Neuronal stem cell (in vitro differentiated cells): ENCODE results near the gene COMMD1.

Experiments used
- DNase-seq: peaks from one replicate; pipeline ENCODE4 v3.0.0-alpha.2; 2013; ENCODE audit warnings: low spot score
- H2AFZ ChIP-seq: one replicate; pipeline ENCODE4 v1.6.1; 2013; ENCODE audit warnings: mild to moderate bottlenecking, low read length, inconsistent platforms
- H2AK5ac ChIP-seq: 2 replicates; pipeline ENCODE4 v1.6.1; 2013; ENCODE audit warnings: low read depth, mild to moderate bottlenecking, inconsistent platforms, low read length, moderate library complexity, mixed read lengths
- H2BK120ac ChIP-seq: 2 replicates; pipeline ENCODE4 v1.6.1; 2013; ENCODE audit warnings: low read depth, mild to moderate bottlenecking, inconsistent platforms, low read length, moderate library complexity, mixed read lengths
- H2BK12ac ChIP-seq: one replicate; pipeline ENCODE4 v1.6.1; 2013; ENCODE audit warnings: low read length, inconsistent platforms
- H2BK15ac ChIP-seq: 2 replicates; pipeline ENCODE4 v1.6.1; 2013; ENCODE audit warnings: mild to moderate bottlenecking, low read length, inconsistent platforms, mixed read lengths
- H2BK5ac ChIP-seq: one replicate; pipeline ENCODE4 v1.6.1; 2013; ENCODE audit warnings: inconsistent platforms, mild to moderate bottlenecking, low read length, moderate library complexity
- H3K14ac ChIP-seq: one replicate; pipeline ENCODE4 v1.6.1; 2013; ENCODE audit warnings: low read length, inconsistent platforms
- H3K18ac ChIP-seq: 2 replicates; pipeline ENCODE4 v1.6.1; 2013; ENCODE audit warnings: low read length, inconsistent platforms
- H3K23ac ChIP-seq: 2 replicates; pipeline ENCODE4 v1.6.1; 2013; ENCODE audit warnings: low read depth, mild to moderate bottlenecking, mixed read lengths, low read length, inconsistent platforms; ENCODE audit not compliant: poor library complexity
- H3K27ac ChIP-seq: replicated peaks from 3 replicates; pipeline ENCODE4 v1.5.1; 2013; ENCODE audit warnings: low read length, inconsistent platforms
- H3K27me3 ChIP-seq, 3 experiments: 2 replicates each; pipeline ENCODE4 v1.6.1; 2013; ENCODE audit warnings: low read length in 3 of 3, mild to moderate bottlenecking in 2 of 3, inconsistent platforms in 1 of 3, low read depth in 1 of 3, mixed read lengths in 1 of 3, moderate library complexity in 1 of 3; ENCODE audit not compliant: control insufficient read depth in 3 of 3, insufficient read depth in 3 of 3
- H3K36me3 ChIP-seq, 2 donors: replicated peaks in 1 of 2; 2 replicates each; pipeline ENCODE4 v1.6.1; 2013; ENCODE audit warnings: low read length in 2 of 2; ENCODE audit not compliant: control insufficient read depth in 2 of 2, insufficient read depth in 2 of 2
- H3K4ac ChIP-seq: 2 replicates; pipeline ENCODE4 v1.6.1; 2013; ENCODE audit warnings: inconsistent platforms, mild to moderate bottlenecking, low read length, moderate library complexity
- H3K4me1 ChIP-seq, 2 donors: 1 replicate in 1 of 2; 2 replicates in 1 of 2; pipeline ENCODE4 v1.6.1; 2013; ENCODE audit warnings: low read length in 2 of 2, low read depth in 1 of 2; ENCODE audit not compliant: control insufficient read depth in 2 of 2, insufficient read depth in 1 of 2
- H3K4me2 ChIP-seq: one replicate; pipeline ENCODE4 v1.6.1; 2013; ENCODE audit warnings: mild to moderate bottlenecking, low read length, inconsistent platforms; ENCODE audit not compliant: insufficient read depth, poor library complexity, severe bottlenecking
- H3K4me3 ChIP-seq, 2 donors: 2 replicates each; pipeline ENCODE4 v1.5.1; 2013; ENCODE audit warnings: low read length in 2 of 2, mild to moderate bottlenecking in 2 of 2, inconsistent platforms in 1 of 2, moderate library complexity in 1 of 2
- H3K79me1 ChIP-seq: one replicate; pipeline ENCODE4 v1.6.1; 2013; ENCODE audit warnings: low read depth, mild to moderate bottlenecking, inconsistent platforms, low read length, moderate library complexity
- H3K9ac ChIP-seq: one replicate; pipeline ENCODE4 v1.6.1; 2013; ENCODE audit warnings: mild to moderate bottlenecking, low read depth, low read length, inconsistent platforms; ENCODE audit not compliant: poor library complexity
- H3K9me3 ChIP-seq, 2 donors: replicated peaks in 1 of 2; 2 replicates each; pipeline versions ENCODE3 to v1.6.1; 2013; ENCODE audit warnings: low read length in 2 of 2, mild to moderate bottlenecking in 2 of 2, inconsistent platforms in 1 of 2, low read depth in 1 of 2, mixed read lengths in 1 of 2, moderate library complexity in 1 of 2; ENCODE audit not compliant: control insufficient read depth in 2 of 2, insufficient read depth in 1 of 2
- H4K8ac ChIP-seq: one replicate; pipeline ENCODE4 v1.6.1; 2013; ENCODE audit warnings: low read depth, mild to moderate bottlenecking, inconsistent platforms, low read length, moderate library complexity
- H4K91ac ChIP-seq: one replicate; pipeline ENCODE4 v1.6.1; 2013; ENCODE audit warnings: low read length, low read depth, mild to moderate bottlenecking, inconsistent platforms; ENCODE audit not compliant: poor library complexity
- WGBS, 2 donors: extraction: QIAGEN DNeasy Blood & Tissue Kit; methylation state at CpG; one replicate each; pipeline ENCODE4 v1.1.7; 2013; ENCODE audit warnings: missing lambda C conversion rate in 2 of 2, mixed read lengths in 1 of 2; ENCODE audit not compliant: insufficient read length in 2 of 2, insufficient replicate concordance in 1 of 2; ENCODE audit errors: extremely low coverage in 2 of 2; 5-methylcytosine and 5-hydroxymethylcytosine counted together

COMMD1 gene

DNA sequence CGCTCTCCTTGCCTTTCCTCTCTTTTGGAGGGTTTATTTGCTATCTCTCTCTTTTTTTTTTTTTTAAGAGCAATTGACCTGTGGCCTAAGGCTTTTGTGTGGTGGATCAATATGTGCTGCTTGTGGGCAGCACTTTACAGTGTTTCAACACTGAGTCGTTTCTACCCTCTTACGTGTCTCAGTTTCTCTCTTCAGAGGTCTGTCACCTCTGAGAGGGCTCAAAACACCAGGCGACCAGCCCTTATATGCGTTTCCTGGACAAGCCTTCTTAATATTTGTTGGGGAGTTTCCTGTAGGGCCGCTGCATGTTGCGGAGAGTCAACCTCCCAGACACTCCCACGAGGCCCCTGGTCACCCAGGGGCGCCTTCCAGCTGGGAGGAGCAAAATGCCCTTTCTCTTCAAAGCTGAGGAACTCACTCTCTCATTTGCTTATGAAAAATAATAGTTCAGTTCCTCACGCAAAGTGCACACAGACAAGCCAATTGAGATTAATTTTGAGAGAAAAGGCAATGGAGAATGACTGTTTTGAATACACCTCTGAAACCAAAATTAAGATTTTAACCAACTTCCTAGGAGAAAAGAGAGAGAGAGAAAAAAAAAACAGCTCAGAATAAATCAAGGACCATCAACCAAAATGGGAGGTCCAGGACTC, 194.2 kb downstream of the COMMD1 start:
- Histone ChIP-seq H3K18ac (no peak overlapping the region), H3K27ac (no peak overlapping the region), H3K4me2 (no peak overlapping the region), H3K4me1 (peaks cover 2 to 12% of the 10 kb centered on the region in 2 donors), H3K14ac (no peak overlapping the region), H3K36me3 (no peaks in the 10 kb centered on the region), H2AK5ac (no peak overlapping the region), H3K79me1 (no peaks in the 10 kb centered on the region), H4K91ac (no peak overlapping the region), H3K9ac (no peak overlapping the region), H3K23ac (no peak overlapping the region), H2BK12ac (no peak overlapping the region), H2BK5ac (no peak overlapping the region), H2BK15ac (no peak overlapping the region), H4K8ac (no peak overlapping the region), H3K27me3 (no peaks in the 10 kb centered on the region), H2BK120ac (no peak overlapping the region), H2AFZ (no peak overlapping the region), H3K4me3 (no peak overlapping the region), H3K4ac (no peak overlapping the region), H3K9me3 (no peaks in the 10 kb centered on the region)
- no peak for DNase-seq
- no CpG with 5 or more reads among the region's 10 CpGs for WGBS, 2 donors

DNA sequence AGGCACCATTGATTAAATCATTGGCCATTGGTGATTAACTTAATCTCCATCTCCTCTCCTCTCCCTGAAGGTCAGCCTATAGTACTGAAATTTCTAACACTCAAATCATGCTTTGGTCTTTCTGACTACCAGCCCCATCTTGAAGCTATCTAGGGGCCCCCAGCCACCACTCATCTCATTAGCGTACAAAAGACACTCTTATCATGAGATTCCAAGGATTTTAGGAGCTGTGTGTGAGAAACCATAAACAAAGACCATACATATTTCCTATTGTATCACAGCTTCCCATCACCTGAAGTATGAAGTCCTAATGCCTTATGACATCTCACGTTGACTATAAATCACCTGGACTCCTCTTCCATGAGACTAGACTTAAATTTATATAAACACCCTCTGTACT, 196.4 kb downstream of the COMMD1 start:
- H3K4me3 ChIP-seq: no peak overlapping the region
- H3K79me1 ChIP-seq: no peaks in the 10 kb centered on the region
- no peak overlapping the region for H3K9ac ChIP-seq
- WGBS, 2 donors: no CpG with 5 or more reads among the region's 2 CpGs
- H3K23ac ChIP-seq: no peak overlapping the region
- H3K36me3 ChIP-seq: no peaks in the 10 kb centered on the region
- no peak overlapping the region for H2AFZ ChIP-seq
- H3K14ac ChIP-seq: no peak overlapping the region
- H4K8ac ChIP-seq: no peak overlapping the region
- DNase-seq: no peak
- no peak overlapping the region for H2BK120ac ChIP-seq
- no peak overlapping the region for H3K18ac ChIP-seq
- H2BK12ac ChIP-seq: no peak overlapping the region
- no peak overlapping the region for H2AK5ac ChIP-seq
- H3K27ac ChIP-seq: no peak overlapping the region
- no peak overlapping the region for H2BK5ac ChIP-seq
- H3K4me2 ChIP-seq: no peak overlapping the region
- H3K4ac ChIP-seq: no peak overlapping the region
- peaks cover 2 to 12% of the 10 kb centered on the region in 2 donors for H3K4me1 ChIP-seq
- no peaks in the 10 kb centered on the region for H3K9me3 ChIP-seq
- no peak overlapping the region for H4K91ac ChIP-seq
- no peaks in the 10 kb centered on the region for H3K27me3 ChIP-seq
- H2BK15ac ChIP-seq: no peak overlapping the region

DNA sequence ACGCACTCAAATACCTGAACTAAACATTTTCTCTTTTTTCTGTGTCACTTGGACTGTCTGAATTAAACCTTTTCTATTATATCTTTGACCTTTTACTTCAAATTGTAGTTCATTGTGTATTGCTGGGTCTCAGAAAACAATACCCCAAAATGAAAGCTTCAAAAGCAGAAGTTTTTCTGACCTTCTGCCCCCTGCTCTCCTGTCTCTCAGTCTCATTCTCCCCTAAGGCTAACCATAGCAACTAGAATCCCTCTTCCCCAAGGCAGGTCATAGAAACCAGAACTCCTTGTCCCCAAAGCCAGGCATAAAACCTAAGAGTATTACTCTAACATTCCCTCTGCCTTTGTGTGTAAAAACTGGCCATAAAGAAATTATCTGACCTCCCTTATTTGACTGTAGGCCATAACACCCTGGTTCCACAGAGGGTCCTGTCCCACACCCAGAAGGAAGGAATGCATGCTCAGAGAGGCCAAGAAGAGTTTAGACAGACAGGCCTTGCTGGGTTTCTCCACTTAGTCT, 197.0 kb downstream of the COMMD1 start:
- no peaks in the 10 kb centered on the region for H3K27me3 ChIP-seq
- no CpG with 5 or more reads among the region's 1 CpG for WGBS, 2 donors
- no peak overlapping the region for H3K23ac ChIP-seq

DNA sequence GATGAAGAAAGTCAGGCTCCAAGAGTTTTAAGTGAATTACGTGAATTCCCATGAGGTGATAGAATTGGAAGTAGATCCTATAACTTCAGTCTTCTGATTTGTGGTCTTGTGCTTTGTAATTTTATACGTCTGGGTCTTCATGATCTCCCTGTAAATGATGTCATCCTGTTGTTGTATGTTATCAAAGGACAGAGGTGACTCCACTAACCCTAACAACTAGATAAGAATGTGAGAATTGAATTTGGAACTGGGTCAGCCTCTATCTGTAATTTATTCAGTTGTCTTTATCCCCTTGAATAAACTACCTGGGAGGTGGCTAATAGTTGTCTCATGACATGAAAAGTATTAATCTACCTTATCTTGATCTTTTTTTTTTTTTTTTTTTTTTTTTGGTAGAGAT, 204.1 kb downstream of the COMMD1 start:
- no peaks in the 10 kb centered on the region for H3K36me3 ChIP-seq
- no peak overlapping the region for H3K4me3 ChIP-seq
- H3K14ac ChIP-seq: no peak overlapping the region
- H2BK15ac ChIP-seq: no peak overlapping the region
- H3K27ac ChIP-seq: no peak overlapping the region
- WGBS, 2 donors: no CpG with 5 or more reads among the region's 2 CpGs
- no peak overlapping the region for H2BK12ac ChIP-seq
- no peaks in the 10 kb centered on the region for H3K79me1 ChIP-seq
- no peak overlapping the region for H3K4me2 ChIP-seq
- H3K18ac ChIP-seq: no peak overlapping the region
- H3K27me3 ChIP-seq: no peaks in the 10 kb centered on the region
- H2BK5ac ChIP-seq: no peak overlapping the region
- H2AFZ ChIP-seq: no peak overlapping the region
- H3K23ac ChIP-seq: no peak overlapping the region
- H3K4ac ChIP-seq: no peak overlapping the region
- DNase-seq: no peak
- no peaks in the 10 kb centered on the region for H3K9me3 ChIP-seq
- H3K9ac ChIP-seq: no peak overlapping the region
- H4K8ac ChIP-seq: no peak overlapping the region
- no peak overlapping the region for H2AK5ac ChIP-seq
- H4K91ac ChIP-seq: no peak overlapping the region
- no peak overlapping the region for H2BK120ac ChIP-seq
- H3K4me1 ChIP-seq: peaks cover 5 to 6% of the 10 kb centered on the region in 2 donors

More for the DNA sequence above, 197.0 kb downstream of the COMMD1 start:
- Histone ChIP-seq H2BK5ac (no peak overlapping the region), H2BK15ac (no peak overlapping the region), H3K4ac (no peak overlapping the region), H4K8ac (no peak overlapping the region), H3K9me3 (no peaks in the 10 kb centered on the region), H4K91ac (no peak overlapping the region), H3K27ac (no peak overlapping the region), H3K4me1 (peaks cover 2 to 12% of the 10 kb centered on the region in 2 donors), H3K4me3 (no peak overlapping the region), H2AFZ (no peak overlapping the region), H3K4me2 (no peak overlapping the region), H2AK5ac (no peak overlapping the region), H3K14ac (no peak overlapping the region), H3K9ac (no peak overlapping the region), H3K36me3 (no peaks in the 10 kb centered on the region), H2BK120ac (no peak overlapping the region), H3K18ac (no peak overlapping the region), H3K79me1 (no peaks in the 10 kb centered on the region), H2BK12ac (no peak overlapping the region)
- DNase-seq: no peak
